IMR-90 (cell line): ENCODE data around the gene TCF7L2. TPM values are rescaled to one million over a fixed set of nuclear protein-coding genes. Genes with fewer than 3 reads are reported as not detected.

ENCODE experiments used
- ATAC-seq: fragments of 200-7000 bp; cut with Tn5 transposase; 2 replicates; pipeline ENCODE4 v1.9.1; 2020; ENCODE audit warnings: low read depth, mild to moderate bottlenecking, moderate library complexity
- BruUV-seq: library from RNA; stranded (reverse); fragments of 400-500 nt; replicated peaks from 2 replicates; lab custom pipeline; 2021; lab: Mats Ljungman, UMichigan
- CTCF ChIA-PET: fragments of 300-600 bp; formaldehyde crosslinking; extraction: SDS; loops from one replicate; lab custom pipeline; 2021; ENCODE audit warnings: antibody characterized with exemption; lab: Yijun Ruan, JAX
- POLR2A ChIA-PET: fragments of 300-600 bp; sonication (Branson Sonifier 250); formaldehyde crosslinking; loops from one replicate; lab custom pipeline; 2022; ENCODE audit warnings: antibody characterized with exemption; ENCODE audit not compliant: unreplicated experiment; lab: Charles Lee
- DNase-seq: peaks from one replicate; pipeline ENCODE4 v3.0.0; 2013
- H2AFZ ChIP-seq: replicated peaks from 2 replicates; pipeline ENCODE3; 2013; ENCODE audit warnings: low read length, mild to moderate bottlenecking; ENCODE audit not compliant: poor library complexity
- H2AK5ac ChIP-seq: 2 replicates; pipeline ENCODE4 v1.6.1; 2013; ENCODE audit warnings: low read depth, low read length, inconsistent platforms
- H2AK9ac ChIP-seq: replicated peaks from 2 replicates; pipeline ENCODE3; 2013; ENCODE audit warnings: mild to moderate bottlenecking, low read depth, low read length, moderate library complexity; ENCODE audit not compliant: poor library complexity
- H2BK120ac ChIP-seq: 2 replicates; pipeline ENCODE4 v1.6.1; 2013; ENCODE audit warnings: low read depth, low read length, inconsistent platforms
- H2BK15ac ChIP-seq: 3 replicates; pipeline ENCODE4 v1.6.1; 2013; ENCODE audit warnings: low read depth, low read length, inconsistent platforms
- H2BK20ac ChIP-seq: 2 replicates; pipeline ENCODE4 v1.6.1; 2013; ENCODE audit warnings: low read depth, mild to moderate bottlenecking, inconsistent platforms, low read length, moderate library complexity
- H2BK5ac ChIP-seq: 2 replicates; pipeline ENCODE4 v1.6.1; 2013; ENCODE audit warnings: mild to moderate bottlenecking, low read depth, low read length, inconsistent platforms; ENCODE audit not compliant: poor library complexity, severe bottlenecking
- H3K14ac ChIP-seq: replicated peaks from 2 replicates; pipeline ENCODE4 v1.6.1; 2013; ENCODE audit warnings: low read depth, low read length, inconsistent platforms
- H3K18ac ChIP-seq: 2 replicates; pipeline ENCODE4 v1.6.1; 2013; ENCODE audit warnings: low read depth, low read length, control low read depth
- H3K23ac ChIP-seq: 2 replicates; pipeline ENCODE4 v1.6.1; 2013; ENCODE audit warnings: low read depth, low read length, inconsistent platforms
- H3K27ac ChIP-seq: 2 replicates; pipeline ENCODE4 v1.5.1; 2013; ENCODE audit warnings: mild to moderate bottlenecking, control low read depth, low read length; ENCODE audit not compliant: insufficient read depth
- H3K27me3 ChIP-seq: 2 replicates; pipeline ENCODE4 v1.6.1; 2013; ENCODE audit warnings: low read length; ENCODE audit not compliant: control insufficient read depth, insufficient read depth
- H3K36me3 ChIP-seq: 2 replicates; pipeline ENCODE4 v1.6.1; 2013; ENCODE audit warnings: low read length, mixed read lengths; ENCODE audit not compliant: control insufficient read depth, insufficient read depth
- H3K4ac ChIP-seq: 2 replicates; pipeline ENCODE4 v1.6.1; 2013; ENCODE audit warnings: low read depth, low read length, inconsistent platforms
- H3K4me1 ChIP-seq: 2 replicates; pipeline ENCODE4 v1.6.1; 2013; ENCODE audit warnings: low read length, mixed read lengths; ENCODE audit not compliant: control insufficient read depth, insufficient read depth
- H3K4me2 ChIP-seq: 2 replicates; pipeline ENCODE4 v1.6.1; 2013; ENCODE audit warnings: low read depth, mild to moderate bottlenecking, control low read depth, low read length, moderate library complexity
- H3K4me3 ChIP-seq: 2 replicates; pipeline ENCODE4 v1.5.1; 2013; ENCODE audit warnings: low read depth, mild to moderate bottlenecking, control low read depth, low read length, moderate library complexity; ENCODE audit not compliant: insufficient read depth
- H3K56ac ChIP-seq: 2 replicates; pipeline ENCODE4 v1.6.1; 2013; ENCODE audit warnings: low read length, inconsistent platforms; ENCODE audit not compliant: insufficient read depth; ENCODE audit errors: extremely low read depth
- H3K79me1 ChIP-seq, 2 experiments: 2 replicates each; pipeline ENCODE4 v1.6.1; 2013; ENCODE audit warnings: low read length in 2 of 2, inconsistent platforms in 1 of 2, low read depth in 1 of 2
- H3K9ac ChIP-seq: 2 replicates; pipeline ENCODE4 v1.6.1; 2013; ENCODE audit warnings: low read depth, low read length, control low read depth
- H3K9me1 ChIP-seq: 2 replicates; pipeline ENCODE4 v1.6.1; 2013; ENCODE audit warnings: low read length, inconsistent platforms; ENCODE audit not compliant: insufficient read depth
- H3K9me3 ChIP-seq: 2 replicates; pipeline ENCODE4 v1.6.1; 2013; ENCODE audit warnings: low read length; ENCODE audit not compliant: control insufficient read depth, insufficient read depth
- H4K20me1 ChIP-seq: 2 replicates; pipeline ENCODE4 v1.6.1; 2013; ENCODE audit warnings: low read length, inconsistent platforms; ENCODE audit not compliant: insufficient read depth
- H4K5ac ChIP-seq: 2 replicates; pipeline ENCODE4 v1.6.1; 2013; ENCODE audit warnings: mild to moderate bottlenecking, low read depth, low read length, control low read depth
- H4K8ac ChIP-seq, 2 experiments: 2 replicates each; pipeline ENCODE4 v1.6.1; 2013; ENCODE audit warnings: low read depth in 2 of 2, low read length in 2 of 2, control low read depth in 1 of 2, inconsistent platforms in 1 of 2
- H4K91ac ChIP-seq: 2 replicates; pipeline ENCODE4 v1.6.1; 2013; ENCODE audit warnings: low read depth, low read length, inconsistent platforms; ENCODE audit not compliant: insufficient read depth
- BHLHE40 ChIP-seq: fragments of 150-350 bp; IDR thresholded peaks from 2 replicates; pipeline ENCODE4 v1.6.1; 2016; ENCODE audit warnings: mild to moderate bottlenecking, low read depth, low read length
- CEBPB ChIP-seq: IDR thresholded peaks from 2 replicates; pipeline ENCODE4 v1.6.1; 2012; ENCODE audit warnings: low read depth, low read length, improper control_type of control experiment
- CHD1 ChIP-seq: IDR thresholded peaks from 2 replicates; pipeline ENCODE4 v1.6.1; 2012; ENCODE audit warnings: low read depth, low read length, improper control_type of control experiment
- FOS ChIP-seq: fragments of 150-350 bp; IDR thresholded peaks from 2 replicates; pipeline ENCODE4 v1.6.1; 2016; ENCODE audit warnings: low read depth, low read length
- MAFK ChIP-seq: IDR thresholded peaks from 2 replicates; pipeline ENCODE4 v1.6.1; 2012; ENCODE audit warnings: low read depth, low read length, improper control_type of control experiment
- MAZ ChIP-seq: IDR thresholded peaks from 2 replicates; pipeline ENCODE4 v1.6.1; 2012; ENCODE audit warnings: low read depth, mild to moderate bottlenecking, low read length, improper control_type of control experiment, moderate library complexity, borderline replicate concordance
- MXI1 ChIP-seq: IDR thresholded peaks from 2 replicates; pipeline ENCODE4 v1.6.1; 2012; ENCODE audit warnings: low read depth, mild to moderate bottlenecking, low read length, moderate library complexity, borderline replicate concordance
- NFE2L2 ChIP-seq: fragments of 150-350 bp; IDR thresholded peaks from 2 replicates; pipeline ENCODE4 v1.6.1; 2016; ENCODE audit warnings: low read depth, mild to moderate bottlenecking, low read length
- POLR2A ChIP-seq: IDR thresholded peaks from 2 replicates; pipeline ENCODE4 v1.6.1; 2012; ENCODE audit warnings: mild to moderate bottlenecking, low read depth, low read length
- RAD21 ChIP-seq: IDR thresholded peaks from 2 replicates; pipeline ENCODE4 v1.6.1; 2012; ENCODE audit warnings: low read length, improper control_type of control experiment
- RCOR1 ChIP-seq: IDR thresholded peaks from 2 replicates; pipeline ENCODE4 v1.6.1; 2012; ENCODE audit warnings: mild to moderate bottlenecking, low read length, improper control_type of control experiment; ENCODE audit not compliant: insufficient replicate concordance
- RFX5 ChIP-seq: IDR thresholded peaks from 2 replicates; pipeline ENCODE4 v1.8.0; 2012; ENCODE audit warnings: low read depth, mild to moderate bottlenecking, low read length, moderate library complexity
- SMC3 ChIP-seq: fragments of 150-350 bp; IDR thresholded peaks from 2 replicates; pipeline ENCODE4 v1.6.1; 2016; ENCODE audit warnings: low read depth, mild to moderate bottlenecking, antibody characterized with exemption, low read length, moderate library complexity
- WGBS, 2 experiments: methylation state at CpG; one replicate each; pipeline versions ENCODE4 v1.1.5 to v1.1.7; 2013; ENCODE audit warnings: missing lambda C conversion rate in 2 of 2; ENCODE audit not compliant: insufficient read length in 1 of 2; ENCODE audit errors: extremely low coverage in 2 of 2; 5-methylcytosine and 5-hydroxymethylcytosine counted together
- dilution Hi-C: fragments of 300-500 bp; cut with HindIII; formaldehyde crosslinking; loops from one replicate; pipeline ENCODE4 v1.14.3; 2018; ENCODE audit warnings: low sequenced_read_pairs; ENCODE audit not compliant: unreplicated experiment
- in situ Hi-C: fragments of 300-500 bp; cut with MboI; formaldehyde crosslinking; loops from 3 replicates; pipeline ENCODE4 v1.14.3; 2019; ENCODE audit warnings: low sequenced_read_pairs, inconsistent platforms, mixed read lengths
- intact Hi-C: fragments of 100-400 bp; cut with micrococcal nuclease; formaldehyde crosslinking; loops from 2 replicates; pipeline ENCODE4 v1.10.0; 2022
- polyA plus RNA-seq, 3 experiments: library from polyadenylated mRNA; depleted of rRNA; stranded (reverse); fragments of >200 nt; gene quantifications; 2 replicates each; pipeline ENCODE4 v1.2.3, GENCODE V29; 2012; ENCODE audit warnings: low replicate concordance in 1 of 3
- total RNA-seq: library from RNA; depleted of rRNA; stranded (reverse); fragments of >200 nt; gene quantifications from 2 replicates; pipeline ENCODE4 v1.2.3, GENCODE V29; 2012
- TF ChIP-seq, protein P1 (sequence below): fragments of 150-350 bp; IDR thresholded peaks from 2 replicates; pipeline ENCODE4 v1.6.1; 2017; ENCODE audit warnings: mild to moderate bottlenecking, antibody characterized with exemption, low read length, low read depth
- TF ChIP-seq, protein P2 (sequence below): fragments of 150-350 bp; IDR thresholded peaks from 2 replicates; pipeline ENCODE4 v1.6.1; 2016; ENCODE audit warnings: low read depth, mild to moderate bottlenecking, low read length, moderate library complexity, borderline replicate concordance
- TF ChIP-seq, protein P3 (sequence below): conservative IDR thresholded peaks from 2 replicates; pipeline ENCODE4 v1.5.1; 2012; ENCODE audit warnings: mild to moderate bottlenecking, low read depth, low read length, improper control_type of control experiment

TCF7L2 gene
- total and polyA plus RNA-seq, 2 of the 4 experiments (the other 2 are of a cell fraction) = 1.3 to 12.2 TPM

DNA sequence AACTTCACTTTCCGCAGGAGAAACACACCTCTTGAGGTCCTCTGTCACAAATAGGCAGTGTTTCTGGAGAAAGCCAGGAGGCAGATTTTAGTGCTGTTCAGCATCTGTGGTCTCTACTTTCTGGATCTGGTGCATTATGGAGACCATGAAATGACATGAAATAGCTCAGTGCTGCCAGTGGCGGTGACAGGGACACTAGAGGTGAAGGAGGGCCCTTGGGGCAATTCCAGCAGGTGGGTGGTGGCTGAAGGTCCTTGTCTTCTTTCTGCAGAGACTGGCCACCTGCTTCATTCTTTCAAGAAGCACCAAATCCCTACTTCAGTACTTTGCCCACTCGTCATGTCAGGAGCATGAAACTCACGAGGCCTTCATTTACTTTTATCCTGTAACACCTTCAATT lies 135.7 kb downstream of the TCF7L2 start:
- H3K9me3 ChIP-seq = no peaks in the 10 kb centered on the region

More for the DNA sequence above, 135.7 kb downstream of the TCF7L2 start:
- no peak overlapping the region for H2BK5ac ChIP-seq
- H3K4me2 ChIP-seq = no peak overlapping the region
- no peak for DNase-seq
- no peak overlapping the region for H3K9ac ChIP-seq
- H3K79me1 ChIP-seq = peaks cover 47 to 61% of the 10 kb centered on the region in 2 experiments
- no peaks in the 10 kb centered on the region for H3K36me3 ChIP-seq
- in situ Hi-C loops (no loop called here), intact Hi-C loops (loop anchor here (2.0 kb wide), 1 partner anchor 13 kb away; no protein-coding TSS in a partner anchor), dilution Hi-C loops (no loop called here)
- peak overlapping the region; percentile 84 for H2AK5ac ChIP-seq
- no peak overlapping the region for H3K4me3 ChIP-seq
- H2BK20ac ChIP-seq = peak overlapping the region; percentile 51; the same call in 1 of the 2 replicates
- TF ChIP-seq NFE2L2 = no peak
- no peak for TF ChIP-seq FOS
- TF ChIP-seq MXI1 = no peak
- TF ChIP-seq MAFK = no peak
- no peak for TF ChIP-seq SMC3
- TF ChIP-seq CEBPB = no peak
- TF ChIP-seq, protein P1, sequence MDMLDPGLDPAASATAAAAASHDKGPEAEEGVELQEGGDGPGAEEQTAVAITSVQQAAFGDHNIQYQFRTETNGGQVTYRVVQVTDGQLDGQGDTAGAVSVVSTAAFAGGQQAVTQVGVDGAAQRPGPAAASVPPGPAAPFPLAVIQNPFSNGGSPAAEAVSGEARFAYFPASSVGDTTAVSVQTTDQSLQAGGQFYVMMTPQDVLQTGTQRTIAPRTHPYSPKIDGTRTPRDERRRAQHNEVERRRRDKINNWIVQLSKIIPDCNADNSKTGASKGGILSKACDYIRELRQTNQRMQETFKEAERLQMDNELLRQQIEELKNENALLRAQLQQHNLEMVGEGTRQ = no peak
- TF ChIP-seq, protein P2, sequence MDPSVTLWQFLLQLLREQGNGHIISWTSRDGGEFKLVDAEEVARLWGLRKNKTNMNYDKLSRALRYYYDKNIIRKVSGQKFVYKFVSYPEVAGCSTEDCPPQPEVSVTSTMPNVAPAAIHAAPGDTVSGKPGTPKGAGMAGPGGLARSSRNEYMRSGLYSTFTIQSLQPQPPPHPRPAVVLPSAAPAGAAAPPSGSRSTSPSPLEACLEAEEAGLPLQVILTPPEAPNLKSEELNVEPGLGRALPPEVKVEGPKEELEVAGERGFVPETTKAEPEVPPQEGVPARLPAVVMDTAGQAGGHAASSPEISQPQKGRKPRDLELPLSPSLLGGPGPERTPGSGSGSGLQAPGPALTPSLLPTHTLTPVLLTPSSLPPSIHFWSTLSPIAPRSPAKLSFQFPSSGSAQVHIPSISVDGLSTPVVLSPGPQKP = no peak
- no peak for TF ChIP-seq RAD21
- TF ChIP-seq, protein P3, sequence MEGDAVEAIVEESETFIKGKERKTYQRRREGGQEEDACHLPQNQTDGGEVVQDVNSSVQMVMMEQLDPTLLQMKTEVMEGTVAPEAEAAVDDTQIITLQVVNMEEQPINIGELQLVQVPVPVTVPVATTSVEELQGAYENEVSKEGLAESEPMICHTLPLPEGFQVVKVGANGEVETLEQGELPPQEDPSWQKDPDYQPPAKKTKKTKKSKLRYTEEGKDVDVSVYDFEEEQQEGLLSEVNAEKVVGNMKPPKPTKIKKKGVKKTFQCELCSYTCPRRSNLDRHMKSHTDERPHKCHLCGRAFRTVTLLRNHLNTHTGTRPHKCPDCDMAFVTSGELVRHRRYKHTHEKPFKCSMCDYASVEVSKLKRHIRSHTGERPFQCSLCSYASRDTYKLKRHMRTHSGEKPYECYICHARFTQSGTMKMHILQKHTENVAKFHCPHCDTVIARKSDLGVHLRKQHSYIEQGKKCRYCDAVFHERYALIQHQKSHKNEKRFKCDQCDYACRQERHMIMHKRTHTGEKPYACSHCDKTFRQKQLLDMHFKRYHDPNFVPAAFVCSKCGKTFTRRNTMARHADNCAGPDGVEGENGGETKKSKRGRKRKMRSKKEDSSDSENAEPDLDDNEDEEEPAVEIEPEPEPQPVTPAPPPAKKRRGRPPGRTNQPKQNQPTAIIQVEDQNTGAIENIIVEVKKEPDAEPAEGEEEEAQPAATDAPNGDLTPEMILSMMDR = no peak
- TF ChIP-seq RCOR1 = no peak
- TF ChIP-seq BHLHE40 = no peak
- TF ChIP-seq CHD1 = no peak
- no peak for TF ChIP-seq RFX5
- TF ChIP-seq POLR2A = no peak
- TF ChIP-seq MAZ = no peak
- WGBS, 2 experiments = no CpG with 5 or more reads among the region's 4 CpGs
- H4K20me1 ChIP-seq = no peaks in the 10 kb centered on the region; the same call in 1 of the 2 replicates
- peaks cover 15% of the 10 kb centered on the region for H3K4me1 ChIP-seq
- H3K18ac ChIP-seq = no peak overlapping the region
- no peak overlapping the region for H2AFZ ChIP-seq
- peak overlapping the region; percentile 92 for H2BK15ac ChIP-seq
- no TSS peak for BruUV-seq
- H4K8ac ChIP-seq = peak overlapping the region; percentile 29 to 77; a peak in 1 of 4 replicates
- no peaks in the 10 kb centered on the region for H3K27me3 ChIP-seq
- H3K27ac ChIP-seq = no peak overlapping the region
- POLR2A ChIA-PET = no interaction called here
- no peak overlapping the region for H4K5ac ChIP-seq
- H2BK120ac ChIP-seq = peak overlapping the region; percentile 86
- H3K14ac ChIP-seq = peak overlapping the region; percentile 20
- peak overlapping the region; percentile 89 for H3K4ac ChIP-seq
- H4K91ac ChIP-seq = peak overlapping the region; percentile 70
- CTCF ChIA-PET = no interaction called here
- H3K23ac ChIP-seq = peak overlapping the region; percentile 22
- H3K56ac ChIP-seq = no peak overlapping the region; the same call in 1 of the 2 replicates
- ATAC-seq = no peak
- no peak overlapping the region for H2AK9ac ChIP-seq
- peaks cover 27% of the 10 kb centered on the region for H3K9me1 ChIP-seq
